Liver (tissue), 9 donors: ENCODE data around the gene MTFR1L. TPM values are rescaled to one million over a fixed set of nuclear protein-coding genes. Genes with fewer than 3 reads are reported as not detected.

Source experiments
- DNase-seq: peaks from one replicate; pipeline ENCODE4 v3.0.0-alpha.2; 2017; ENCODE audit warnings: low spot score
- H3K27ac ChIP-seq, 2 donors: one replicate each; pipeline ENCODE4 v1.7.0; 2013; ENCODE audit warnings: inconsistent platforms in 2 of 2, low read length in 2 of 2, control low read depth in 1 of 2, low read depth in 1 of 2, mild to moderate bottlenecking in 1 of 2
- H3K27me3 ChIP-seq, 4 donors: one replicate each; pipeline versions ENCODE4 v1.6.1 to v1.7.0; 2013; ENCODE audit warnings: low read length in 3 of 4, inconsistent platforms in 1 of 4, mild to moderate bottlenecking in 1 of 4, moderate library complexity in 1 of 4; ENCODE audit not compliant: control insufficient read depth in 4 of 4, insufficient read depth in 4 of 4
- H3K36me3 ChIP-seq, 4 donors: one replicate each; pipeline versions ENCODE4 v1.6.1 to v1.7.0; 2013; ENCODE audit warnings: low read length in 3 of 4, mild to moderate bottlenecking in 3 of 4, low read depth in 1 of 4, moderate library complexity in 1 of 4; ENCODE audit not compliant: control insufficient read depth in 4 of 4, insufficient read depth in 3 of 4
- H3K4me1 ChIP-seq, 4 donors: one replicate each; pipeline versions ENCODE4 v1.6.1 to v1.7.0; 2013; ENCODE audit warnings: low read length in 3 of 4, mild to moderate bottlenecking in 3 of 4, moderate library complexity in 1 of 4; ENCODE audit not compliant: control insufficient read depth in 4 of 4, insufficient read depth in 4 of 4
- H3K4me3 ChIP-seq, 3 donors: one replicate each; pipeline versions ENCODE4 v1.6.1 to v1.7.0; 2013; ENCODE audit warnings: low read length in 3 of 3, control low read depth in 1 of 3, low read depth in 1 of 3, mild to moderate bottlenecking in 1 of 3
- H3K9ac ChIP-seq, 2 donors: one replicate each; pipeline ENCODE4 v1.7.0; 2013; ENCODE audit warnings: low read length in 2 of 2, mild to moderate bottlenecking in 2 of 2, moderate library complexity in 2 of 2, control low read depth in 1 of 2, low read depth in 1 of 2
- H3K9me3 ChIP-seq, 4 donors: one replicate each; pipeline versions ENCODE4 v1.6.1 to v1.7.0; 2013; ENCODE audit warnings: low read length in 3 of 4; ENCODE audit not compliant: control insufficient read depth in 4 of 4
- CTCF ChIP-seq: fragments of 150-350 bp; IDR thresholded peaks from 2 replicates; pipeline ENCODE4 v1.5.1; 2017; ENCODE audit warnings: improper control_type of control experiment, low read depth, low read length; ENCODE audit not compliant: missing input control
- EGR1 ChIP-seq, 2 donors: IDR thresholded peaks; 2 replicates each; pipeline ENCODE4 v1.6.1; 2016 to 2018; ENCODE audit warnings: antibody characterized with exemption in 2 of 2, low read depth in 2 of 2
- FOXA1 ChIP-seq: IDR thresholded peaks from 2 replicates; pipeline ENCODE4 v1.6.1; 2016; ENCODE audit warnings: antibody characterized with exemption
- FOXA2 ChIP-seq: IDR thresholded peaks from 2 replicates; pipeline ENCODE4 v1.6.1; 2016; ENCODE audit warnings: antibody characterized with exemption
- GABPA ChIP-seq, 2 donors: IDR thresholded peaks in 1 of 2; conservative IDR thresholded peaks in 1 of 2; 2 replicates each; pipeline ENCODE4 v1.6.1; 2016; ENCODE audit warnings: antibody characterized with exemption in 2 of 2, mild to moderate bottlenecking in 1 of 2, moderate library complexity in 1 of 2
- HNF4A ChIP-seq, 2 donors: conservative IDR thresholded peaks; 2 replicates each; pipeline ENCODE4 v1.6.1; 2016; ENCODE audit warnings: antibody characterized with exemption in 2 of 2, mild to moderate bottlenecking in 2 of 2
- HNF4G ChIP-seq: IDR thresholded peaks from 2 replicates; pipeline ENCODE4 v1.6.1; 2016; ENCODE audit warnings: antibody characterized with exemption
- JUND ChIP-seq, 2 donors: IDR thresholded peaks; 2 replicates each; pipeline ENCODE4 v1.6.1; 2016; ENCODE audit warnings: antibody characterized with exemption in 2 of 2
- MAX ChIP-seq: IDR thresholded peaks from 2 replicates; pipeline ENCODE4 v1.6.1; 2016; ENCODE audit warnings: antibody characterized with exemption
- REST ChIP-seq: IDR thresholded peaks from 2 replicates; pipeline ENCODE4 v1.6.1; 2016; ENCODE audit warnings: antibody characterized with exemption, mild to moderate bottlenecking
- RXRA ChIP-seq, 2 donors: IDR thresholded peaks; 2 replicates each; pipeline ENCODE4 v1.6.1; 2017 to 2018; ENCODE audit warnings: antibody characterized with exemption in 2 of 2, mild to moderate bottlenecking in 1 of 2
- SP1 ChIP-seq: IDR thresholded peaks from 2 replicates; pipeline ENCODE4 v1.6.1; 2018; ENCODE audit warnings: antibody characterized with exemption, mild to moderate bottlenecking
- TAF1 ChIP-seq: conservative IDR thresholded peaks from 2 replicates; pipeline ENCODE4 v1.6.1; 2016; ENCODE audit warnings: antibody characterized with exemption, mild to moderate bottlenecking
- YY1 ChIP-seq: IDR thresholded peaks from 2 replicates; pipeline ENCODE4 v1.6.1; 2016; ENCODE audit warnings: antibody characterized with exemption, mild to moderate bottlenecking
- WGBS: extraction: QIAGEN DNeasy Blood & Tissue Kit; methylation state at CpG from one replicate; pipeline ENCODE4 v1.1.7; 2013; 5-methylcytosine and 5-hydroxymethylcytosine counted together
- polyA plus RNA-seq, 2 donors: library from polyadenylated mRNA; stranded (reverse) in 1 of 2; unstranded in 1 of 2; fragments of 200-250 nt in 1 of 2; fragments of >200 nt in 1 of 2; fragmentation: Nextera tagmentation in 1 of 2; extraction: Ambion mirVana in 1 of 2; gene quantifications; one replicate each; pipeline versions ENCODE4 v1.2.1 to v1.2.3, GENCODE V29; 2013 to 2015
- total RNA-seq, 2 donors: library from RNA; depleted of rRNA; stranded (reverse); fragments of >200 nt; gene quantifications; one replicate each; pipeline ENCODE4 v1.2.3, GENCODE V29; 2014
- donor health status: healthy.
- donor health status: healthy.
- donor health status: healthy.
- donor health status: healthy.
- donor health status: healthy.

Gene MTFR1L
- total and polyA plus RNA-seq, 4 donors, result 22.5 to 48.4 (median 40.2) TPM

GRCh38 chr1:25861316-25862286 lies 41.8 kb downstream of the MTFR1L start:
- peaks cover 6 to 19% (median 10%) of the 10 kb centered on the region in 4 donors for H3K4me1 ChIP-seq
- 80% methylated on average over 16 of the region's 16 CpGs for whole genome bisulfite sequencing
- no peak overlapping the region for H3K9ac ChIP-seq
- no peaks in the 10 kb centered on the region for H3K9me3 ChIP-seq
- H3K4me3 ChIP-seq, result no peak overlapping the region
- H3K36me3 ChIP-seq, result peaks cover 0 to 4% (median 0%) of the 10 kb centered on the region in 4 donors
- H3K27me3 ChIP-seq, result no peaks in the 10 kb centered on the region
- no peak for DNase-seq
- TF ChIP-seq HNF4A (conservative IDR thresholded peaks at IDR 0.05), result no peak
- no peak for TF ChIP-seq GABPA (IDR thresholded peaks at IDR 0.05 in 1 of 2, conservative IDR thresholded peaks at IDR 0.05 in 1 of 2)
- TF ChIP-seq RXRA (IDR thresholded peaks at IDR 0.05), result no peak
- no peak for TF ChIP-seq CTCF
- no peak for TF ChIP-seq FOXA1
- no peak for TF ChIP-seq SP1
- TF ChIP-seq YY1, result no peak
- TF ChIP-seq EGR1 (IDR thresholded peaks at IDR 0.05; ENCODE audit: low read depth in 2 of 2), result no peak
- no peak for TF ChIP-seq TAF1
- TF ChIP-seq JUND (IDR thresholded peaks at IDR 0.05), result no peak
- no peak for TF ChIP-seq FOXA2
- no peak for TF ChIP-seq HNF4G
- no peak overlapping the region for H3K27ac ChIP-seq

- TF ChIP-seq FOXA2 (no peak), RXRA (IDR thresholded peaks at IDR 0.05) (no peak), EGR1 (IDR thresholded peaks at IDR 0.05; ENCODE audit: low read depth in 2 of 2) (no peak), MAX (no peak), HNF4G (no peak), TAF1 (no peak), YY1 (no peak), REST (no peak), GABPA (IDR thresholded peaks at IDR 0.05 in 1 of 2, conservative IDR thresholded peaks at IDR 0.05 in 1 of 2) (no peak), JUND (IDR thresholded peaks at IDR 0.05) (no peak), CTCF (no peak)
- 93% methylated on average over 20 of the region's 20 CpGs for WGBS
- Histone ChIP-seq H3K36me3 (peaks cover 0 to 4% (median 0%) of the 10 kb centered on the region in 4 donors), H3K4me1 (peaks cover 11 to 30% (median 18%) of the 10 kb centered on the region in 4 donors), H3K9me3 (no peaks in the 10 kb centered on the region), H3K9ac (no peak overlapping the region), H3K4me3 (no peak overlapping the region), H3K27me3 (no peaks in the 10 kb centered on the region), H3K27ac (no peak overlapping the region)
- no peak for DNase-seq
Observed at GRCh38 chr1:25862785-25863485, 43.2 kb downstream of the MTFR1L start.
